Epidermal melanocyte (primary cell): ENCODE results near the gene NEK9.
A peak's percentile ranks its signal among the peaks of the same experiment; 100 is the strongest.
"Not testable (repeated sequence)": the region's sequence is repeated elsewhere in the genome, so short reads cannot be mapped to it uniquely, and the experiment has no call there.

Experiments used
- DNase-seq: peaks from one replicate; pipeline ENCODE4 v3.0.0; 2011; ENCODE audit warnings: low spot score; ENCODE audit not compliant: insufficient read length

The NEK9 gene

GRCh38 chr14:75126679-75127473 lies at the start of gene NEK9:
NEK9 (minus strand) TSS chr14:75127048; CDS start chr14:75126921, 127 bp downstream.
- DNase-seq, result peak; percentile 88

- peak; percentile 73 for DNase-seq
Measured at GRCh38 chr14:75176142-75176820, 49.4 kb upstream of the NEK9 start, which contains the start of gene TMED10. TMED10 (minus strand) TSS chr14:75176612; CDS start chr14:75176579, 33 bp downstream.

- no peak for DNase-seq
Measured at GRCh38 chr14:75175677-75176141, 48.9 kb upstream of the NEK9 start.

- no peak for DNase-seq
Measured at GRCh38 chr14:75174066-75174465, 47.2 kb upstream of the NEK9 start.

- DNase-seq, result no peak
Measured at GRCh38 chr14:75170772-75171171, 43.9 kb upstream of the NEK9 start.

GRCh38 chr14:75168586-75169335 lies 41.9 kb upstream of the NEK9 start:
- no peak for DNase-seq

GRCh38 chr14:75167325-75167724 lies 40.5 kb upstream of the NEK9 start:
- no peak for DNase-seq

- peak; percentile 31 for DNase-seq
Measured at GRCh38 chr14:75165586-75166391, 38.9 kb upstream of the NEK9 start.

GRCh38 chr14:75164809-75165208 lies 38.0 kb upstream of the NEK9 start:
- no peak for DNase-seq

- DNase-seq, result no peak
Measured at GRCh38 chr14:75163677-75164076, 36.8 kb upstream of the NEK9 start.

- DNase-seq, result no peak
Measured at GRCh38 chr14:75162631-75163030, 35.8 kb upstream of the NEK9 start.

GRCh38 chr14:75158843-75159614 lies 32.2 kb upstream of the NEK9 start:
- DNase-seq, result no peak

GRCh38 chr14:75156901-75157300 lies 30.1 kb upstream of the NEK9 start:
- no peak for DNase-seq

- DNase-seq, result no peak
Measured at GRCh38 chr14:75156111-75156510, 29.3 kb upstream of the NEK9 start.

- no peak for DNase-seq
Measured at GRCh38 chr14:75155169-75155568, 28.3 kb upstream of the NEK9 start.

GRCh38 chr14:75153295-75153694 lies 26.4 kb upstream of the NEK9 start:
- DNase-seq, result no peak

- DNase-seq, result no peak
Measured at GRCh38 chr14:75151851-75152250, 25.0 kb upstream of the NEK9 start.

GRCh38 chr14:75150637-75151036 lies 23.8 kb upstream of the NEK9 start:
- DNase-seq, result not testable (repeated sequence)

GRCh38 chr14:75150150-75150549 lies 23.3 kb upstream of the NEK9 start:
- DNase-seq, result no peak

GRCh38 chr14:75147423-75148071 lies 20.7 kb upstream of the NEK9 start:
- DNase-seq, result peak; percentile 75
